ENCODE data around the gene NOS1AP. TPM values are rescaled to one million over a fixed set of nuclear protein-coding genes. Genes with fewer than 3 reads are reported as not detected.

The NOS1AP gene
- total and polyA plus RNA-seq, 9 of the 15 experiments (the other 6 are each of a cell fraction or from before 2014, with no cell fraction given): 0.07 to 1.5 (median 0.22) TPM

DNA sequence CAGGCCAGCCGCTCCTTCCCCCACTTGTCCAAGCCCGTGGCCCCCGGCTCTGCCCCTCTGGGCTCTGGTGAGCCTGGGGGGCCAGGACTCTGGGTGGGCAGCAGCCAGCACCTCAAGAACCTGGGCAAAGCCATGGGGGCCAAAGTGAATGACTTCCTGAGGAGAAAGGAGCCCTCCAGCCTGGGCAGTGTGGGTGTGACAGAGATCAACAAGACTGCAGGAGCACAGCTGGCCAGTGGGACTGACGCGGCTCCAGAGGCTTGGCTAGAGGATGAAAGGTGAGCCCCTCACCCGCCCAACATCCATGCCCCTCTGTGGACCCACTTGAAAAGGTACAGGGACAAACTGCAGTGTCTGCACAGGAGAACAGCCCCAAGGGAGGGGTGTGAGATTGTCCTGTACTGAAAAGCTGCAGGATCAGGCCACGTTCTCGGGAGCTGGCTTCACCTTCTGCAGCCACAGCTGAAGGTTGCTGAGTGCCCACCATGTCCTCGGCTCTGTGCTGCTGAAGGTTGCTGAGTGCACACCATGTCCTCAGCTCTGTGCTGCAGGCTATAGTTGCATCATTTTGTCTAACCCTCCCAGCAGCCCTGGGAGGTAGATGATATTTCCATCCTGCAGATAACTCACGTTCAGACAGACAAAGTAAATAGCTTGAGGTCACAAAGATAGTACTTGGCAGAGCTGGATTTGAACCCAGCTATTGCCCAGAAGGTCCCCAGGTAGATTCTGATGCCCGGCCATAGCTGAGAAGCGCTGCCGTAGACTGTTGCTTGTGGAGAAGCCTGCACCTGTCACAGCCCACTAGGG lies 312.7 kb downstream of the NOS1AP start:
- Histone ChIP-seq H3K4me2 (ENCODE audit: insufficient read depth, low read length) (no peak overlapping the region), H3K9ac (ENCODE audit: insufficient read depth in 1 of 2, low read depth in 2 of 2, low read length in 2 of 2) (peak overlapping the region in 1 of 2 experiments; percentile 65; a peak in 1 of 4 replicates), H4K20me1 (replicated peaks; ENCODE audit: control insufficient read depth, insufficient read depth, low read length) (no peaks in the 10 kb centered on the region), H3K27me3 (ENCODE audit: control insufficient read depth in 2 of 2, insufficient read depth in 2 of 2, low read length in 2 of 2) (no peaks in the 10 kb centered on the region), H3K9me3 (replicated peaks; ENCODE audit: control insufficient read depth, insufficient read depth, low read depth, low read length) (no peaks in the 10 kb centered on the region), H3K4me1 (replicated peaks in 1 of 2; ENCODE audit: control insufficient read depth in 2 of 2, insufficient read depth in 2 of 2, low read length in 2 of 2) (peaks cover 54 to 76% of the 10 kb centered on the region in 2 experiments; a peak in 4 of 5 replicates), H3K36me3 (ENCODE audit: control insufficient read depth, insufficient read depth, low read length) (no peaks in the 10 kb centered on the region; the same call in 2 of the 3 replicates), H3K9me1 (ENCODE audit: control insufficient read depth, insufficient read depth, low read length) (peaks cover 6% of the 10 kb centered on the region), H3K4me3 (no peak overlapping the region), H2AFZ (ENCODE audit: low read depth, low read length) (no peak overlapping the region), H3K79me2 (ENCODE audit: control insufficient read depth, insufficient read depth, low read length) (peaks cover 12% of the 10 kb centered on the region; the same call in 2 of the 3 replicates), H3K27ac (ENCODE audit: extremely low read depth, low read depth, low read length) (no peak overlapping the region; the same call in 2 of the 3 replicates)
- BruUV-seq (replicated peaks): no TSS peak
- ATAC-seq: peak; percentile 2; the same call in 1 of the 3 replicates
- CTCF ChIA-PET (ENCODE audit: low intra/inter-chr PET ratio): interaction anchor here (0.5 kb wide), 1 partner anchor 36 kb away, joined by 3 read pairs; no protein-coding TSS in a partner anchor
- intact Hi-C loops (cut with micrococcal nuclease) (no loop called here), in situ Hi-C loops (cut with MboI) (no loop called here)
- no peak for FAIRE-seq
- DNase-seq (ENCODE audit: extremely low read depth in 1 of 4, low spot score in 3 of 4): peak in 1 of 4 experiments; percentile 16
- WGBS (ENCODE audit: insufficient coverage, low coverage, missing lambda C conversion rate): 69% methylated on average over 13 of the region's 13 CpGs
- POLR2A ChIA-PET: interaction anchor here (0.6 to 1.4 kb wide), 5 partner anchors 12 to 438 kb away, joined by 3 to 6 read pairs (median 3); no protein-coding TSS in a partner anchor
- TF ChIP-seq ZKSCAN1 (IDR thresholded peaks at IDR 0.05; ENCODE audit: low read depth, low read length) (no peak), FUS (optimal IDR thresholded peaks at IDR 0.05; ENCODE audit: low read depth, low read length) (no peak), CHCHD3 (CRISPR knock-in tag; IDR thresholded peaks at IDR 0.05) (no peak), TCF7L2 (IDR thresholded peaks at IDR 0.05; ENCODE audit: low read depth, low read length) (no peak), SMC3 (conservative IDR thresholded peaks at IDR 0.05; ENCODE audit: insufficient read depth, low read depth, low read length) (no peak), ATF3 (IDR thresholded peaks at IDR 0.05) (peak; percentile 63), ATF3 (CRISPR knock-in tag; conservative IDR thresholded peaks at IDR 0.05) (no peak), ZSCAN32 (CRISPR knock-in tag; IDR thresholded peaks at IDR 0.05) (no peak), ZBTB26 (CRISPR knock-in tag; IDR thresholded peaks at IDR 0.05) (no peak), KDM1A (IDR thresholded peaks at IDR 0.05) (no peak), FOXA3 (CRISPR knock-in tag; conservative IDR thresholded peaks at IDR 0.05 in 1 of 2, IDR thresholded peaks at IDR 0.05 in 1 of 2) (no peak), CXXC5 (CRISPR knock-in tag; IDR thresholded peaks at IDR 0.05) (0 out of 2 replicates have a peak, but pooled peaks have one; percentile 31), ETV5 (CRISPR knock-in tag; IDR thresholded peaks at IDR 0.05; ENCODE audit: low read depth) (0 out of 2 replicates have a peak, but pooled peaks have one; percentile 36), GATAD2A (IDR thresholded peaks at IDR 0.05) (no peak), NR0B1 (IDR thresholded peaks at IDR 0.05; ENCODE audit: partially characterized antibody) (no peak), RCOR1 (IDR thresholded peaks at IDR 0.05; ENCODE audit: borderline replicate concordance in 1 of 2, low read depth in 2 of 2, low read length in 2 of 2) (peak in 1 of 2 experiments; percentile 49; a peak in 1 of 4 replicates), RHOXF2B (CRISPR knock-in tag; conservative IDR thresholded peaks at IDR 0.05) (no peak), ZNF436 (CRISPR knock-in tag; IDR thresholded peaks at IDR 0.05) (no peak), MBD2 (IDR thresholded peaks at IDR 0.05; ENCODE audit: borderline replicate concordance, low read depth) (no peak), ZNF24 (IDR thresholded peaks at IDR 0.05) (no peak)
